Measurements from ENCODE around the gene ZNF175. TPM values are rescaled to one million over a fixed set of nuclear protein-coding genes. Genes with fewer than 3 reads are reported as not detected.

The ZNF175 gene
- total RNA-seq, 1 experiment from 2014 or later, result 9.3 TPM

DNA sequence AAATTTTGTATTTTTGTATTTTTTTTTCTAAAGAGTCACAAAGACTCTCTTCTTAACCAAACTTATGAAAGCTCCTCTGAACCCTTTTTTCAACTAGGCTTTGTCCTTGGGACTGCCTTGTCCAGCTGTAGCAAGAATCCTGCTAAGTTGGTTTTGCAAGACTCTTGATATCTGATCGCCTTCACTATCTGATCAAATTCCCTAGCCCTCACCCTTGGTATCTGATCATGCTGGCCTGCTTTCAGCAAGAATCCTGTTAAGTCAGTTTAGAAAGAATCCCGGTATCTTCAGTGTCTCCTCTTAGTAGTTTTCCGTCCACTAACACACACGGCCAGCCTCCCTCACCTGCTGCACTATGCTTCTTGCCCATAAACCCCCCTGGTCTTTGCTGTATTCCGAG is 61.0 kb downstream of the ZNF175 start:
- ATAC-seq (no peak), DNase-seq (ENCODE audit: low read depth, low spot score) (no peak)
- BruUV-seq (replicated peaks), result no TSS peak
- ChIA-PET POLR2A (no interaction called here), CTCF (no interaction called here), RAD21 (ENCODE audit: low non-redundant PET in 1 of 2, low total read pairs in 2 of 2, uncharacterized antibody in 2 of 2, unreplicated experiment in 2 of 2) (no interaction called here)
- H2AFZ ChIP-seq (ENCODE audit: low read depth, low read length, poor library complexity, severe bottlenecking), result no peak overlapping the region
- H3K4me2 ChIP-seq (ENCODE audit: low read length), result no peak overlapping the region
- no peaks in the 10 kb centered on the region for H3K4me1 ChIP-seq (ENCODE audit: control insufficient read depth in 1 of 2, insufficient read depth in 2 of 2, low read length in 2 of 2)
- H4K20me1 ChIP-seq (ENCODE audit: insufficient read depth), result no peaks in the 10 kb centered on the region
- no peaks in the 10 kb centered on the region for H3K36me3 ChIP-seq (ENCODE audit: control insufficient read depth in 1 of 2, insufficient read depth in 2 of 2, low read length in 2 of 2)
- no peaks in the 10 kb centered on the region for H3K9me3 ChIP-seq (ENCODE audit: control insufficient read depth in 1 of 2, insufficient read depth in 1 of 2, low read depth in 1 of 2, low read length in 2 of 2)
- intact Hi-C loops (cut with micrococcal nuclease), result no loop called here
- TF ChIP-seq, protein P1, sequence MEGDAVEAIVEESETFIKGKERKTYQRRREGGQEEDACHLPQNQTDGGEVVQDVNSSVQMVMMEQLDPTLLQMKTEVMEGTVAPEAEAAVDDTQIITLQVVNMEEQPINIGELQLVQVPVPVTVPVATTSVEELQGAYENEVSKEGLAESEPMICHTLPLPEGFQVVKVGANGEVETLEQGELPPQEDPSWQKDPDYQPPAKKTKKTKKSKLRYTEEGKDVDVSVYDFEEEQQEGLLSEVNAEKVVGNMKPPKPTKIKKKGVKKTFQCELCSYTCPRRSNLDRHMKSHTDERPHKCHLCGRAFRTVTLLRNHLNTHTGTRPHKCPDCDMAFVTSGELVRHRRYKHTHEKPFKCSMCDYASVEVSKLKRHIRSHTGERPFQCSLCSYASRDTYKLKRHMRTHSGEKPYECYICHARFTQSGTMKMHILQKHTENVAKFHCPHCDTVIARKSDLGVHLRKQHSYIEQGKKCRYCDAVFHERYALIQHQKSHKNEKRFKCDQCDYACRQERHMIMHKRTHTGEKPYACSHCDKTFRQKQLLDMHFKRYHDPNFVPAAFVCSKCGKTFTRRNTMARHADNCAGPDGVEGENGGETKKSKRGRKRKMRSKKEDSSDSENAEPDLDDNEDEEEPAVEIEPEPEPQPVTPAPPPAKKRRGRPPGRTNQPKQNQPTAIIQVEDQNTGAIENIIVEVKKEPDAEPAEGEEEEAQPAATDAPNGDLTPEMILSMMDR (IDR thresholded peaks at IDR 0.05 in 2 of 3, conservative IDR thresholded peaks at IDR 0.05 in 1 of 3; ENCODE audit: borderline replicate concordance in 1 of 3, insufficient read depth in 1 of 3, low read depth in 2 of 3, low read length in 2 of 3), result no peak
- TF ChIP-seq EGR1 (IDR thresholded peaks at IDR 0.05; ENCODE audit: low read depth), result no peak
- TF ChIP-seq FOSL1 (IDR thresholded peaks at IDR 0.05; ENCODE audit: low read depth), result no peak
- TF ChIP-seq EZH2phosphoT487 (IDR thresholded peaks at IDR 0.05; ENCODE audit: borderline replicate concordance), result no peak
- TF ChIP-seq CBX3 (IDR thresholded peaks at IDR 0.05; ENCODE audit: low read depth), result no peak
- TF ChIP-seq, protein P2, sequence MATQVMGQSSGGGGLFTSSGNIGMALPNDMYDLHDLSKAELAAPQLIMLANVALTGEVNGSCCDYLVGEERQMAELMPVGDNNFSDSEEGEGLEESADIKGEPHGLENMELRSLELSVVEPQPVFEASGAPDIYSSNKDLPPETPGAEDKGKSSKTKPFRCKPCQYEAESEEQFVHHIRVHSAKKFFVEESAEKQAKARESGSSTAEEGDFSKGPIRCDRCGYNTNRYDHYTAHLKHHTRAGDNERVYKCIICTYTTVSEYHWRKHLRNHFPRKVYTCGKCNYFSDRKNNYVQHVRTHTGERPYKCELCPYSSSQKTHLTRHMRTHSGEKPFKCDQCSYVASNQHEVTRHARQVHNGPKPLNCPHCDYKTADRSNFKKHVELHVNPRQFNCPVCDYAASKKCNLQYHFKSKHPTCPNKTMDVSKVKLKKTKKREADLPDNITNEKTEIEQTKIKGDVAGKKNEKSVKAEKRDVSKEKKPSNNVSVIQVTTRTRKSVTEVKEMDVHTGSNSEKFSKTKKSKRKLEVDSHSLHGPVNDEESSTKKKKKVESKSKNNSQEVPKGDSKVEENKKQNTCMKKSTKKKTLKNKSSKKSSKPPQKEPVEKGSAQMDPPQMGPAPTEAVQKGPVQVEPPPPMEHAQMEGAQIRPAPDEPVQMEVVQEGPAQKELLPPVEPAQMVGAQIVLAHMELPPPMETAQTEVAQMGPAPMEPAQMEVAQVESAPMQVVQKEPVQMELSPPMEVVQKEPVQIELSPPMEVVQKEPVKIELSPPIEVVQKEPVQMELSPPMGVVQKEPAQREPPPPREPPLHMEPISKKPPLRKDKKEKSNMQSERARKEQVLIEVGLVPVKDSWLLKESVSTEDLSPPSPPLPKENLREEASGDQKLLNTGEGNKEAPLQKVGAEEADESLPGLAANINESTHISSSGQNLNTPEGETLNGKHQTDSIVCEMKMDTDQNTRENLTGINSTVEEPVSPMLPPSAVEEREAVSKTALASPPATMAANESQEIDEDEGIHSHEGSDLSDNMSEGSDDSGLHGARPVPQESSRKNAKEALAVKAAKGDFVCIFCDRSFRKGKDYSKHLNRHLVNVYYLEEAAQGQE (IDR thresholded peaks at IDR 0.05; ENCODE audit: low read depth), result no peak
- TF ChIP-seq SIN3A (IDR thresholded peaks at IDR 0.05; ENCODE audit: low read depth), result no peak
- no peak for TF ChIP-seq ELF1 (IDR thresholded peaks at IDR 0.05; ENCODE audit: borderline replicate concordance, low read depth)
- no peak for TF ChIP-seq RAD21 (IDR thresholded peaks at IDR 0.05; ENCODE audit: low read depth)
- no peak for TF ChIP-seq CEBPB (IDR thresholded peaks at IDR 0.05; ENCODE audit: low read depth)
- TF ChIP-seq, protein P3, sequence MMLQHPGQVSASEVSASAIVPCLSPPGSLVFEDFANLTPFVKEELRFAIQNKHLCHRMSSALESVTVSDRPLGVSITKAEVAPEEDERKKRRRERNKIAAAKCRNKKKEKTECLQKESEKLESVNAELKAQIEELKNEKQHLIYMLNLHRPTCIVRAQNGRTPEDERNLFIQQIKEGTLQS (IDR thresholded peaks at IDR 0.05), result no peak
- H3K9me2 ChIP-seq (ENCODE audit: insufficient read depth), result no peaks in the 10 kb centered on the region
- no peak overlapping the region for H3K27ac ChIP-seq (ENCODE audit: low read depth, low read length)
- no peak overlapping the region for H3K9ac ChIP-seq (ENCODE audit: low read length)
- peaks cover 13% of the 10 kb centered on the region for H3K27me3 ChIP-seq (ENCODE audit: insufficient read depth, low read length)
- no peaks in the 10 kb centered on the region for H3K79me2 ChIP-seq (ENCODE audit: insufficient read depth, low read length)
- H3K4me3 ChIP-seq (replicated peaks in 1 of 2; ENCODE audit: low read depth in 1 of 2, low read length in 2 of 2), result no peak overlapping the region

Data from HCT116 (cell line).